Measurements from ENCODE around the gene ROPN1B.

The ROPN1B gene

GRCh38 chr3:126026277-126026751, 57.3 kb downstream of the ROPN1B start:
- H3K27ac ChIP-seq = no peak overlapping the region
- no peak for TF ChIP-seq CTCF (conservative IDR thresholded peaks at IDR 0.05)

GRCh38 chr3:126026761-126027160, 57.8 kb downstream of the ROPN1B start:
- H3K27ac ChIP-seq = no peak overlapping the region
- TF ChIP-seq CTCF (conservative IDR thresholded peaks at IDR 0.05) = no peak

GRCh38 chr3:126028096-126028495, 59.1 kb downstream of the ROPN1B start:
- no peak for TF ChIP-seq CTCF (conservative IDR thresholded peaks at IDR 0.05)
- H3K27ac ChIP-seq = no peak overlapping the region

GRCh38 chr3:126029241-126029640, 60.3 kb downstream of the ROPN1B start:
- no peak overlapping the region for H3K27ac ChIP-seq
- no peak for TF ChIP-seq CTCF (conservative IDR thresholded peaks at IDR 0.05)

DNA sequence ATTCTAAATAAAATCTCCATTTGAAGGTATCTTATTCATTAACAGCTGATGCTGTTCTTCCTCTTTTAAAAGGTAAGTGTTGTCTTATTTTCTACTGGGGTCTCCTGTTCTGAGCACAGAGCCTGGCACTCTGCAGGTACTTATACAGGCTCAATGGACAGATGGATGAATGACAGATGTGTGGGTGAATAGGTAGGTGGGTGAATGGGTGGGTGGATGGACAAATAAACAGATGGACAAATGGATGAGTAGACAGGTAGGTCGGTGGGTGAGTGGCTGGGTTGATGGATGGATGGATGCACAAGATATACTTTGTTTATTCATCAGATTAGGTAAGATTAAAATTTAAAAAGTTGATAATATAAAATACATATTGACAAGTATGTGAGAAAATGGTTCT, 61.5 kb downstream of the ROPN1B start:
- no peak for TF ChIP-seq CTCF (conservative IDR thresholded peaks at IDR 0.05)
- H3K27ac ChIP-seq = no peak overlapping the region

DNA sequence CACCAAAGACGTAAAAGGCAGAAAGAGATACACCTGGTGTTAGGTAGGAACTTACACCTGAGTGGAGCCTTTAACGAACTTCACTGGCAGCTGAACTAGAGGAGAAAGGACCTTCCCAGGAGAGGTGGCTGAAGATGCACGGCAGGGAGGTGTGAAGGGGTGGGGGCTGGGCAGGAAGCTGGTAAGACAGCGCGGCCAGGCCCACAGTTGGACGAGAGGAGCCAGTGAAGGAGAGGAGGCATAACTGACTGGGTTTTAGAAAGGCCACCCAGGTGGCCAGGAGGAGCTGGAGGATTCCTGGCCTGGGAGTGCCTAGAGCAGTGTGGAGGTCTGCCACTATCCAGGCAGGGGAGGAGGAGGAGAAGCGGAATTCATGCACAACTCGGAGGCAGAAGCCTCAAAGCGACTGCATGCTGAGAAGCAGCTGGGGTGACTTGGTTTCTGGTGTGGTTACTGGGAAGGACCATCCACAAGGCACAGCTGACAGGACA, 63.0 kb downstream of the ROPN1B start:
- no peak for TF ChIP-seq CTCF (conservative IDR thresholded peaks at IDR 0.05)
- no peak overlapping the region for H3K27ac ChIP-seq
